HCT116 (cell line): Measurements from ENCODE around the gene PRR20C.
"Not testable (repeated sequence)": the region's sequence is repeated elsewhere in the genome, so short reads cannot be mapped to it uniquely, and the experiment has no call there.

Experiments
- CEBPB ChIP-seq: IDR thresholded peaks from 2 replicates; pipeline ENCODE4 v1.6.1; 2012; ENCODE audit warnings: low read depth
- EZH2 ChIP-seq: fragments of 200-600 bp; sonication (generic); IDR thresholded peaks from 2 replicates; pipeline ENCODE4 v1.6.1; 2017; ENCODE audit warnings: antibody characterized with exemption, mixed run types
- EZH2phosphoT487 ChIP-seq: fragments of 200-600 bp; IDR thresholded peaks from 2 replicates; pipeline ENCODE4 v1.6.1; 2018; ENCODE audit warnings: antibody characterized with exemption, borderline replicate concordance
- POLR2A ChIP-seq: IDR thresholded peaks from 2 replicates; pipeline ENCODE4 v1.7.0; 2011; ENCODE audit warnings: borderline replicate concordance; ENCODE audit not compliant: insufficient read depth, insufficient read length; ENCODE audit errors: extremely low read depth
- POLR2AphosphoS5 ChIP-seq: IDR thresholded peaks from 2 replicates; pipeline ENCODE4 v1.6.1; 2011; ENCODE audit warnings: mild to moderate bottlenecking, low read depth, low read length, moderate library complexity
- RAD21 ChIP-seq: IDR thresholded peaks from 2 replicates; pipeline ENCODE4 v1.6.1; 2012; ENCODE audit warnings: low read depth, mild to moderate bottlenecking
- SP1 ChIP-seq: IDR thresholded peaks from 2 replicates; pipeline ENCODE4 v1.6.1; 2012; ENCODE audit warnings: low read depth
- TCF7L2 ChIP-seq: IDR thresholded peaks from 2 replicates; pipeline ENCODE4 v1.7.0; 2011; ENCODE audit warnings: borderline replicate concordance, inconsistent platforms; ENCODE audit not compliant: insufficient read depth, insufficient read length; ENCODE audit errors: extremely low read depth
- TF ChIP-seq, protein P1 (sequence below): IDR thresholded peaks from 2 replicates; pipeline ENCODE4 v1.6.1; 2012; ENCODE audit warnings: low read depth
- TF ChIP-seq, protein P2 (sequence below), 3 experiments: fragments of 200-600 bp in 1 of 3; sonication (generic) in 1 of 3; IDR thresholded peaks in 2 of 3; conservative IDR thresholded peaks in 1 of 3; 2 replicates each; pipeline ENCODE4 v1.5.1; 2012 to 2017; ENCODE audit warnings: low read depth in 2 of 3, low read length in 2 of 3, antibody characterized with exemption in 1 of 3, borderline replicate concordance in 1 of 3, control low read depth in 1 of 3, mild to moderate bottlenecking in 1 of 3, mixed read lengths in 1 of 3, mixed run types in 1 of 3, moderate library complexity in 1 of 3; ENCODE audit not compliant: insufficient read depth in 1 of 3
- TF ChIP-seq, protein P3 (sequence below): IDR thresholded peaks from 2 replicates; pipeline ENCODE4 v1.6.1; 2012

DNA sequence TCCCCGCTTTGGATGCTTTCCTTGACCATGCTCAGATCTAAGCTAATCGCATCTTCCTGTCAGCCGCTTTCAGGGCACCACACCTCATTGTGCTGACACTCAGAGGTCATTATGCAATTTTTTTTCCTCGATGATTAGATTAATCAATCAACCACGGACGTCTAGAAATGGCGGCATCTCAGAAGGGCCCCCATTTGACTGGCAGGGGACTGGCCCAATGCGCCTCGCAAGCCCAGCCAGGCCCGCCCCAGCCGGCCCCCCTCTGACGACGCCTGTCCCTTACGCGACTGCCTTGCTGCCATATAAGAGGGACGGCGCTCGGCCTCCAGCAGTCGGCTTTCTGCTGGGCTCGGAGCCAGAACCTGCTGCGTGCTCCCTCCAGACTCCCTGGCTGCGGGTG is 6.5 kb downstream of the PRR20C start, which contains the start of gene PRR20D:
- not testable (repeated sequence) for TF ChIP-seq POLR2A, EZH2, RAD21, EZH2phosphoT487, TCF7L2, SP1, CEBPB, POLR2AphosphoS5
- TF ChIP-seq, protein P1, sequence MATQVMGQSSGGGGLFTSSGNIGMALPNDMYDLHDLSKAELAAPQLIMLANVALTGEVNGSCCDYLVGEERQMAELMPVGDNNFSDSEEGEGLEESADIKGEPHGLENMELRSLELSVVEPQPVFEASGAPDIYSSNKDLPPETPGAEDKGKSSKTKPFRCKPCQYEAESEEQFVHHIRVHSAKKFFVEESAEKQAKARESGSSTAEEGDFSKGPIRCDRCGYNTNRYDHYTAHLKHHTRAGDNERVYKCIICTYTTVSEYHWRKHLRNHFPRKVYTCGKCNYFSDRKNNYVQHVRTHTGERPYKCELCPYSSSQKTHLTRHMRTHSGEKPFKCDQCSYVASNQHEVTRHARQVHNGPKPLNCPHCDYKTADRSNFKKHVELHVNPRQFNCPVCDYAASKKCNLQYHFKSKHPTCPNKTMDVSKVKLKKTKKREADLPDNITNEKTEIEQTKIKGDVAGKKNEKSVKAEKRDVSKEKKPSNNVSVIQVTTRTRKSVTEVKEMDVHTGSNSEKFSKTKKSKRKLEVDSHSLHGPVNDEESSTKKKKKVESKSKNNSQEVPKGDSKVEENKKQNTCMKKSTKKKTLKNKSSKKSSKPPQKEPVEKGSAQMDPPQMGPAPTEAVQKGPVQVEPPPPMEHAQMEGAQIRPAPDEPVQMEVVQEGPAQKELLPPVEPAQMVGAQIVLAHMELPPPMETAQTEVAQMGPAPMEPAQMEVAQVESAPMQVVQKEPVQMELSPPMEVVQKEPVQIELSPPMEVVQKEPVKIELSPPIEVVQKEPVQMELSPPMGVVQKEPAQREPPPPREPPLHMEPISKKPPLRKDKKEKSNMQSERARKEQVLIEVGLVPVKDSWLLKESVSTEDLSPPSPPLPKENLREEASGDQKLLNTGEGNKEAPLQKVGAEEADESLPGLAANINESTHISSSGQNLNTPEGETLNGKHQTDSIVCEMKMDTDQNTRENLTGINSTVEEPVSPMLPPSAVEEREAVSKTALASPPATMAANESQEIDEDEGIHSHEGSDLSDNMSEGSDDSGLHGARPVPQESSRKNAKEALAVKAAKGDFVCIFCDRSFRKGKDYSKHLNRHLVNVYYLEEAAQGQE = not testable (repeated sequence)
- TF ChIP-seq, protein P2, sequence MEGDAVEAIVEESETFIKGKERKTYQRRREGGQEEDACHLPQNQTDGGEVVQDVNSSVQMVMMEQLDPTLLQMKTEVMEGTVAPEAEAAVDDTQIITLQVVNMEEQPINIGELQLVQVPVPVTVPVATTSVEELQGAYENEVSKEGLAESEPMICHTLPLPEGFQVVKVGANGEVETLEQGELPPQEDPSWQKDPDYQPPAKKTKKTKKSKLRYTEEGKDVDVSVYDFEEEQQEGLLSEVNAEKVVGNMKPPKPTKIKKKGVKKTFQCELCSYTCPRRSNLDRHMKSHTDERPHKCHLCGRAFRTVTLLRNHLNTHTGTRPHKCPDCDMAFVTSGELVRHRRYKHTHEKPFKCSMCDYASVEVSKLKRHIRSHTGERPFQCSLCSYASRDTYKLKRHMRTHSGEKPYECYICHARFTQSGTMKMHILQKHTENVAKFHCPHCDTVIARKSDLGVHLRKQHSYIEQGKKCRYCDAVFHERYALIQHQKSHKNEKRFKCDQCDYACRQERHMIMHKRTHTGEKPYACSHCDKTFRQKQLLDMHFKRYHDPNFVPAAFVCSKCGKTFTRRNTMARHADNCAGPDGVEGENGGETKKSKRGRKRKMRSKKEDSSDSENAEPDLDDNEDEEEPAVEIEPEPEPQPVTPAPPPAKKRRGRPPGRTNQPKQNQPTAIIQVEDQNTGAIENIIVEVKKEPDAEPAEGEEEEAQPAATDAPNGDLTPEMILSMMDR (IDR thresholded peaks at IDR 0.05 in 2 of 3, conservative IDR thresholded peaks at IDR 0.05 in 1 of 3; ENCODE audit: borderline replicate concordance in 1 of 3, insufficient read depth in 1 of 3, low read depth in 2 of 3, low read length in 2 of 3) = not testable (repeated sequence)
- TF ChIP-seq, protein P3, sequence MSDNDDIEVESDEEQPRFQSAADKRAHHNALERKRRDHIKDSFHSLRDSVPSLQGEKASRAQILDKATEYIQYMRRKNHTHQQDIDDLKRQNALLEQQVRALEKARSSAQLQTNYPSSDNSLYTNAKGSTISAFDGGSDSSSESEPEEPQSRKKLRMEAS = not testable (repeated sequence)
